ENCODE results near the gene OLFM2.
"Not testable (repeated sequence)": the region's sequence is repeated elsewhere in the genome, so short reads cannot be mapped to it uniquely, and the experiment has no call there.

The OLFM2 gene

GRCh38 chr19:9922782-9923379, 13.4 kb downstream of the OLFM2 start:
- H3K4me1 ChIP-seq (ENCODE audit: control insufficient read depth, insufficient read depth, low read length); H3K36me3 ChIP-seq (ENCODE audit: control insufficient read depth, insufficient read depth, low read length); H3K9me3 ChIP-seq (ENCODE audit: control insufficient read depth, insufficient read depth, low read length); H3K27me3 ChIP-seq (ENCODE audit: control insufficient read depth, insufficient read depth, low read length); H3K4me3 ChIP-seq (ENCODE audit: low read depth, low read length); H3K27ac ChIP-seq (ENCODE audit: low read depth, low read length); H3K9ac ChIP-seq (ENCODE audit: low read depth, low read length): not testable (repeated sequence)

GRCh38 chr19:9917321-9917720, 19.0 kb downstream of the OLFM2 start:
- Histone ChIP-seq H3K4me3 (ENCODE audit: low read depth, low read length) (no peak overlapping the region), H3K27me3 (ENCODE audit: control insufficient read depth, insufficient read depth, low read length) (peaks cover 9% of the 10 kb centered on the region), H3K9ac (ENCODE audit: low read depth, low read length) (no peak overlapping the region), H3K27ac (ENCODE audit: low read depth, low read length) (no peak overlapping the region), H3K36me3 (ENCODE audit: control insufficient read depth, insufficient read depth, low read length) (peaks cover 5% of the 10 kb centered on the region; the same call in 1 of the 2 replicates), H3K9me3 (ENCODE audit: control insufficient read depth, insufficient read depth, low read length) (no peaks in the 10 kb centered on the region), H3K4me1 (ENCODE audit: control insufficient read depth, insufficient read depth, low read length) (peaks cover 9% of the 10 kb centered on the region)

GRCh38 chr19:9916719-9917118, 19.6 kb downstream of the OLFM2 start:
- peaks cover 9% of the 10 kb centered on the region for H3K4me1 ChIP-seq (ENCODE audit: control insufficient read depth, insufficient read depth, low read length)
- no peak overlapping the region for H3K9ac ChIP-seq (ENCODE audit: low read depth, low read length)
- no peaks in the 10 kb centered on the region for H3K9me3 ChIP-seq (ENCODE audit: control insufficient read depth, insufficient read depth, low read length)
- H3K27ac ChIP-seq (ENCODE audit: low read depth, low read length): no peak overlapping the region
- peaks cover 9% of the 10 kb centered on the region for H3K27me3 ChIP-seq (ENCODE audit: control insufficient read depth, insufficient read depth, low read length)
- H3K36me3 ChIP-seq (ENCODE audit: control insufficient read depth, insufficient read depth, low read length): peaks cover 5% of the 10 kb centered on the region; the same call in 1 of the 2 replicates
- no peak overlapping the region for H3K4me3 ChIP-seq (ENCODE audit: low read depth, low read length)

- H3K27ac ChIP-seq (ENCODE audit: low read depth, low read length): peak overlapping the region; percentile 72
- H3K4me1 ChIP-seq (ENCODE audit: control insufficient read depth, insufficient read depth, low read length): peaks cover 9% of the 10 kb centered on the region
- H3K9me3 ChIP-seq (ENCODE audit: control insufficient read depth, insufficient read depth, low read length): no peaks in the 10 kb centered on the region
- peak overlapping the region; percentile 48; the same call in 1 of the 2 replicates for H3K9ac ChIP-seq (ENCODE audit: low read depth, low read length)
- H3K27me3 ChIP-seq (ENCODE audit: control insufficient read depth, insufficient read depth, low read length): peaks cover 9% of the 10 kb centered on the region
- H3K36me3 ChIP-seq (ENCODE audit: control insufficient read depth, insufficient read depth, low read length): no peaks in the 10 kb centered on the region
- peak overlapping the region; percentile 77 for H3K4me3 ChIP-seq (ENCODE audit: low read depth, low read length)
These were observed 21.8 kb downstream of the OLFM2 start for GRCh38 chr19:9914315-9915207.

GRCh38 chr19:9914001-9914314, 22.4 kb downstream of the OLFM2 start:
- Histone ChIP-seq H3K9me3 (ENCODE audit: control insufficient read depth, insufficient read depth, low read length) (no peaks in the 10 kb centered on the region), H3K4me3 (ENCODE audit: low read depth, low read length) (peak overlapping the region; percentile 77), H3K36me3 (ENCODE audit: control insufficient read depth, insufficient read depth, low read length) (no peaks in the 10 kb centered on the region), H3K27me3 (ENCODE audit: control insufficient read depth, insufficient read depth, low read length) (peaks cover 9% of the 10 kb centered on the region), H3K4me1 (ENCODE audit: control insufficient read depth, insufficient read depth, low read length) (peaks cover 9% of the 10 kb centered on the region), H3K27ac (ENCODE audit: low read depth, low read length) (peak overlapping the region; percentile 72), H3K9ac (ENCODE audit: low read depth, low read length) (peak overlapping the region; percentile 48; the same call in 1 of the 2 replicates)

- Histone ChIP-seq H3K9me3 (ENCODE audit: control insufficient read depth, insufficient read depth, low read length) (no peaks in the 10 kb centered on the region), H3K36me3 (ENCODE audit: control insufficient read depth, insufficient read depth, low read length) (no peaks in the 10 kb centered on the region), H3K9ac (ENCODE audit: low read depth, low read length) (no peak overlapping the region), H3K27me3 (ENCODE audit: control insufficient read depth, insufficient read depth, low read length) (peaks cover 9% of the 10 kb centered on the region), H3K4me1 (ENCODE audit: control insufficient read depth, insufficient read depth, low read length) (peaks cover 9% of the 10 kb centered on the region), H3K4me3 (ENCODE audit: low read depth, low read length) (peak overlapping the region; percentile 54), H3K27ac (ENCODE audit: low read depth, low read length) (no peak overlapping the region)
These were observed 22.9 kb downstream of the OLFM2 start for GRCh38 chr19:9913237-9914000.

GRCh38 chr19:9912551-9913236, 23.6 kb downstream of the OLFM2 start:
- Histone ChIP-seq H3K4me1 (ENCODE audit: control insufficient read depth, insufficient read depth, low read length) (peaks cover 9% of the 10 kb centered on the region), H3K9ac (ENCODE audit: low read depth, low read length) (no peak overlapping the region), H3K9me3 (ENCODE audit: control insufficient read depth, insufficient read depth, low read length) (no peaks in the 10 kb centered on the region), H3K36me3 (ENCODE audit: control insufficient read depth, insufficient read depth, low read length) (no peaks in the 10 kb centered on the region), H3K27ac (ENCODE audit: low read depth, low read length) (no peak overlapping the region), H3K27me3 (ENCODE audit: control insufficient read depth, insufficient read depth, low read length) (peaks cover 9% of the 10 kb centered on the region), H3K4me3 (ENCODE audit: low read depth, low read length) (peak overlapping the region; percentile 54)

- Histone ChIP-seq H3K4me1 (ENCODE audit: control insufficient read depth, insufficient read depth, low read length) (peaks cover 3% of the 10 kb centered on the region; the same call in 1 of the 2 replicates), H3K9me3 (ENCODE audit: control insufficient read depth, insufficient read depth, low read length) (no peaks in the 10 kb centered on the region), H3K27ac (ENCODE audit: low read depth, low read length) (no peak overlapping the region), H3K4me3 (ENCODE audit: low read depth, low read length) (no peak overlapping the region), H3K36me3 (ENCODE audit: control insufficient read depth, insufficient read depth, low read length) (no peaks in the 10 kb centered on the region), H3K27me3 (ENCODE audit: control insufficient read depth, insufficient read depth, low read length) (peaks cover 9% of the 10 kb centered on the region), H3K9ac (ENCODE audit: low read depth, low read length) (no peak overlapping the region)
These were observed 24.7 kb downstream of the OLFM2 start for GRCh38 chr19:9911524-9912185.

- no peak overlapping the region for H3K9ac ChIP-seq (ENCODE audit: low read depth, low read length)
- no peaks in the 10 kb centered on the region for H3K36me3 ChIP-seq (ENCODE audit: control insufficient read depth, insufficient read depth, low read length)
- H3K27me3 ChIP-seq (ENCODE audit: control insufficient read depth, insufficient read depth, low read length): peaks cover 9% of the 10 kb centered on the region
- H3K4me1 ChIP-seq (ENCODE audit: control insufficient read depth, insufficient read depth, low read length): peaks cover 7% of the 10 kb centered on the region; the same call in 1 of the 2 replicates
- no peak overlapping the region for H3K4me3 ChIP-seq (ENCODE audit: low read depth, low read length)
- no peak overlapping the region for H3K27ac ChIP-seq (ENCODE audit: low read depth, low read length)
- H3K9me3 ChIP-seq (ENCODE audit: control insufficient read depth, insufficient read depth, low read length): no peaks in the 10 kb centered on the region
These were observed 25.7 kb downstream of the OLFM2 start for GRCh38 chr19:9910625-9911024.

GRCh38 chr19:9909251-9909650, 27.1 kb downstream of the OLFM2 start:
- Histone ChIP-seq H3K4me1 (ENCODE audit: control insufficient read depth, insufficient read depth, low read length) (peaks cover 7% of the 10 kb centered on the region; the same call in 1 of the 2 replicates), H3K27ac (ENCODE audit: low read depth, low read length) (no peak overlapping the region), H3K36me3 (ENCODE audit: control insufficient read depth, insufficient read depth, low read length) (no peaks in the 10 kb centered on the region), H3K9ac (ENCODE audit: low read depth, low read length) (no peak overlapping the region), H3K9me3 (ENCODE audit: control insufficient read depth, insufficient read depth, low read length) (no peaks in the 10 kb centered on the region), H3K27me3 (ENCODE audit: control insufficient read depth, insufficient read depth, low read length) (peaks cover 9% of the 10 kb centered on the region), H3K4me3 (ENCODE audit: low read depth, low read length) (no peak overlapping the region)
